Measurements from ENCODE around the gene PNCK. TPM values are rescaled to one million over a fixed set of nuclear protein-coding genes. Genes with fewer than 3 reads are reported as not detected.

PNCK gene
- polyA plus RNA-seq, 3 donors, result not detected

DNA sequence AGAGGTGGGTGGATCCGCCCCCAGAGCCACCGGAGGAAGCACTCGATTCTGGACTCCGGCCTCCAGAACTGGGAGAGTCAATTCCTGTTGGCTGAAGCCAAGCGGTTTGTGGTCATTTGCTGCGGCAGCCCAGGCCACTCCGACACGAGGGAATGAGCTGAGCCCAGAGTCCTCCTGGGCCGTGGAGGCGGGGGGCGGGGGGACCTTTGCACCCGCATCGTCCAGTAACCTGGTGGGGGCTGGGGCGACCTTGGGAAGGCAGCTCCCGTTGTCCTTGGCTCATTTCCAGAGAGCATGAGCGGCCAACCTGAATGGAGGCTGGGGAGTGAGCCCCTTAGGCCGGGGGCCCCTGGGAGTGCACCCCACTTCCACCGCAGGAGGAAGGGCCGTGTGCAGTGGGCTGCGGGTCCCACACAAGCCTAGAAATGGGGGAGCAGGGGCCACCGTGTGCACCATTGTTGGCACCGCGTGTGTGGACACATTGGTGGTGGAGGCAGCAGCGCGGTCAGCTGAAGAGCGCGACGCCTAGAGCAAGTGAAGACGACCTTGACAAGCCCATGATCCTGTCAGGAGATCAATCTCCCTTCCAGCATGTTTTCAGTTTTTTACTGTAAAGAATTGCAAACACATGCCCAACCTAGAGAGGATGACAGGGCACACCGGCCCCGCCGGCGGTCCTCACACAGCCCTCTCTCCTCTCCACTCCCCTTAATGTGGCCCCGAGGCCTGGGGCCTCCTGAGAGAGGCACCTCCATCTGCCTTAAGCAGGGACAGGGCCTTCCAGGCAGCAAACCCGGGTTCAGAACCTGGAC lies 46.5 kb downstream of the PNCK start:
- no peak overlapping the region for H3K9ac ChIP-seq (ENCODE audit: insufficient read depth, low read length, poor library complexity, severe bottlenecking)
- DNase-seq, result no peak
- H3K27me3 Mint-ChIP-seq (ENCODE audit: low read depth in 3 of 3), result peaks cover 4 to 7% (median 6%) of the 10 kb centered on the region in 3 donors

More for the DNA sequence above, 46.5 kb downstream of the PNCK start:
- H3K27ac ChIP-seq (ENCODE audit: low read depth in 1 of 2, low read length in 2 of 2), result no peak overlapping the region
- 82% methylated on average over 10 of the region's 35 CpGs for WGBS (ENCODE audit: insufficient coverage)
- no peaks in the 10 kb centered on the region for H3K4me1 Mint-ChIP-seq
- no peaks in the 10 kb centered on the region for H4K20me1 ChIP-seq (ENCODE audit: insufficient read depth, low read length)
- no peaks in the 10 kb centered on the region for H3K4me1 ChIP-seq (ENCODE audit: control insufficient read depth in 1 of 2, insufficient read depth in 2 of 2, low read length in 2 of 2)
- no peak overlapping the region for H3K4me3 Mint-ChIP-seq
- intact Hi-C loops (cut with micrococcal nuclease), result no loop called here
- H2AFZ ChIP-seq (ENCODE audit: insufficient read depth, low read depth, low read length, poor library complexity, severe bottlenecking), result no peak overlapping the region
- H3K79me2 ChIP-seq (ENCODE audit: insufficient read depth, low read length), result no peaks in the 10 kb centered on the region
- no peaks in the 10 kb centered on the region for H3K36me3 ChIP-seq (replicated peaks in 1 of 2; ENCODE audit: control insufficient read depth in 1 of 2, insufficient read depth in 2 of 2, low read length in 2 of 2)
- H3K27me3 ChIP-seq (ENCODE audit: control insufficient read depth in 2 of 2, insufficient read depth in 2 of 2, low read length in 2 of 2), result no peaks in the 10 kb centered on the region
- peaks cover 0 to 18% (median 8%) of the 10 kb centered on the region in 7 donors for H3K9me3 Mint-ChIP-seq
- no peak for TF ChIP-seq CTCF (IDR thresholded peaks at IDR 0.05)
- peaks cover 0 to 14% of the 10 kb centered on the region in 2 donors for H3K9me3 ChIP-seq (replicated peaks in 1 of 2; ENCODE audit: control insufficient read depth in 1 of 2, insufficient read depth in 1 of 2, low read length in 2 of 2)
- peak overlapping the region in 1 of 7 donors; percentile 42 for H3K27ac Mint-ChIP-seq
- no peak overlapping the region for H3K4me3 ChIP-seq (replicated peaks in 1 of 3; ENCODE audit: low read depth in 2 of 3, low read length in 3 of 3)
- H3K4me2 ChIP-seq (replicated peaks; ENCODE audit: extremely low read depth, low read length, poor library complexity, severe bottlenecking), result no peak overlapping the region
- H3K36me3 Mint-ChIP-seq, result no peaks in the 10 kb centered on the region
